Activated CD8-positive, alpha-beta memory T cell treated with anti-CD3 and anti-CD28 coated beads, Interleukin-2, amount 50 U/mL, for 4 hours (primary cell): ENCODE data around the gene ARHGEF1.
"Not testable (repeated sequence)": the region's sequence is repeated elsewhere in the genome, so short reads cannot be mapped to it uniquely, and the experiment has no call there.

Source experiments
- DNase-seq: peaks from one replicate; pipeline ENCODE4 v3.0.0-alpha.2; 2020

The ARHGEF1 gene

GRCh38 chr19:41933693-41934426, 50.9 kb downstream of the ARHGEF1 start:
- no peak for DNase-seq

GRCh38 chr19:41934849-41935374, 51.9 kb downstream of the ARHGEF1 start:
- peak; percentile 84 for DNase-seq

- no peak for DNase-seq
These were observed 52.9 kb downstream of the ARHGEF1 start for GRCh38 chr19:41935760-41936415.

GRCh38 chr19:41936416-41936850, 53.4 kb downstream of the ARHGEF1 start:
- DNase-seq = peak; percentile 68

- no peak for DNase-seq
These were observed 54.0 kb downstream of the ARHGEF1 start for GRCh38 chr19:41936961-41937360.

GRCh38 chr19:41937525-41938468, 54.8 kb downstream of the ARHGEF1 start:
- DNase-seq = no peak

- DNase-seq = not testable (repeated sequence)
These were observed 56.2 kb downstream of the ARHGEF1 start for GRCh38 chr19:41939209-41939608.

- peak; percentile 82 for DNase-seq
These were observed 57.1 kb downstream of the ARHGEF1 start for GRCh38 chr19:41939861-41940730.

- DNase-seq = no peak
These were observed 57.9 kb downstream of the ARHGEF1 start for GRCh38 chr19:41940731-41941409.

GRCh38 chr19:41941410-41942202, 58.6 kb downstream of the ARHGEF1 start:
- no peak for DNase-seq

GRCh38 chr19:41944336-41944735, 61.4 kb downstream of the ARHGEF1 start:
- no peak for DNase-seq

- DNase-seq = peak; percentile 91
These were observed 62.3 kb downstream of the ARHGEF1 start for GRCh38 chr19:41945135-41945766.

- DNase-seq = no peak
These were observed 64.1 kb downstream of the ARHGEF1 start for GRCh38 chr19:41947091-41947490.

GRCh38 chr19:41951686-41952172, 68.7 kb downstream of the ARHGEF1 start:
- DNase-seq = peak; percentile 95

- no peak for DNase-seq
These were observed 72.5 kb downstream of the ARHGEF1 start for GRCh38 chr19:41955521-41955920.

GRCh38 chr19:41956621-41957020, 73.6 kb downstream of the ARHGEF1 start:
- DNase-seq = no peak
